Measurements from ENCODE around the gene EGF. TPM values are rescaled to one million over a fixed set of nuclear protein-coding genes. Genes with fewer than 3 reads are reported as not detected.
A peak's percentile ranks its signal among the peaks of the same experiment; 100 is the strongest.

Gene EGF
- total and polyA plus RNA-seq, 3 experiments from 2014 or later = not detected

DNA sequence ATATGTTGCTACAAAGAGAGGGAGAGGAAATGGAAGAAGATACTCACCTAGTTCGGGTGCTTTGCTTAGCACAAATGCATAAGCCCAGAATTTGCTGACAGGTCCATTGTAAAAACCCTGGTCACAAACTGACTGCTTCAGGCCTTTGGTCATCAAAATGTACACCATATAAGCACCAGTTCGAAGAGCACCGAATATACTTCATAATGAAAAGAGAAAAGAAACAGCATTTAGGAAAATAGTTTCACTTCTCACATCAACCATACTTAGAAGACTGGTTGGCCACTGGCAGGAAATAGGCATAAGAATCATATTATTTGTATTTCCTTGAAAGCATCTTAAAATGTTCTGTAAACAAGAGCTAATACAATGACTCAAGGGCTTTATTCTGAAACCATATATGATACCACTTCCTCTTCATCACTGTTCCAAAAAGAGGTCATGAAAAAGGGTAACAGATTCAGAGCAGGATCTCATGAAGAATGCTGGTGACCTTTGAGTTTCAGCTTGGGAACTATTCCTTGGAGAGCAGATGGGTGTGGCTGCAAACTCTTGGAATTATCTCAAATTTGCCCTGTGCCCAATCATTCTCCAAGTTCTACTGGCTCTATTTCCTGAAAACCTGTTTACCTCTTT, 147.0 kb downstream of the EGF start:
- Histone ChIP-seq H3K27me3 (ENCODE audit: insufficient read depth, low read length, poor library complexity, severe bottlenecking) (no peaks in the 10 kb centered on the region), H3K27ac (ENCODE audit: low read depth, low read length) (no peak overlapping the region), H3K36me3 (ENCODE audit: insufficient read depth, low read length) (no peaks in the 10 kb centered on the region), H3K9me3 (ENCODE audit: low read length) (no peaks in the 10 kb centered on the region), H3K4me1 (ENCODE audit: insufficient read depth, low read length) (peaks cover 16% of the 10 kb centered on the region), H3K4me3 (ENCODE audit: low read length) (no peak overlapping the region)
- Mint-ChIP-seq H3K4me1 (peaks cover 45 to 50% (median 49%) of the 10 kb centered on the region in 3 donors), H3K4me3 (peak overlapping the region; percentile 49 to 83 (median 77)), H3K9me3 (no peaks in the 10 kb centered on the region), H3K36me3 (no peaks in the 10 kb centered on the region), H3K27ac (peak overlapping the region; percentile 2 to 92 (median 88)), H3K27me3 (no peaks in the 10 kb centered on the region)
- peak in 1 of 5 donors; percentile 28 for DNase-seq
- ChIA-PET POLR2A (no interaction called here), CTCF (interaction anchor here (1.9 kb wide), 1 partner anchor 10 kb away, joined by 12 read pairs; no protein-coding TSS in a partner anchor)

DNA sequence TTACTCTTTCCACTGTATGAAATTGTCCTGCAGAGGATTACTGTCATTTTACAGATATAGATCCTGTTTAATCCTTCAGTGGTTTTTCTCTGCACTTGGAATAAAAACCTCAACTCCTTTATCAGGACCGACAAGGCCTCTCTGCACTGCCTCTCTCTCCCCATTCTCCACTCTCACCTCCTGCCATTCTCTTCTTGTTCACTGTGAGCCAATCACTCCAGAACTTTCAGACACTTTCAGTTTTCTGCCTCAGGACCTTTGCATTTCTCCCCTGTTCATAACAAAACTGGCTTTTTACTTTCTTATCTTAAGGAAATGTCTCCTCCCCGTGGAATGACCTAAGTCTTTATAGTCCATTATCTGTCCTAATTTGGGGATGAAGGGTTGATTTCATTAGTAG, 148.4 kb downstream of the EGF start:
- Histone ChIP-seq H3K27me3 (ENCODE audit: insufficient read depth, low read length, poor library complexity, severe bottlenecking) (no peaks in the 10 kb centered on the region), H3K36me3 (ENCODE audit: insufficient read depth, low read length) (no peaks in the 10 kb centered on the region), H3K27ac (ENCODE audit: low read depth, low read length) (no peak overlapping the region), H3K9me3 (ENCODE audit: low read length) (no peaks in the 10 kb centered on the region), H3K4me1 (ENCODE audit: insufficient read depth, low read length) (peaks cover 16% of the 10 kb centered on the region), H3K4me3 (ENCODE audit: low read length) (no peak overlapping the region)
- Mint-ChIP-seq H3K4me3 (peak overlapping the region in 2 of 7 donors; percentile 13 to 39), H3K4me1 (peaks cover 41 to 42% (median 42%) of the 10 kb centered on the region in 3 donors), H3K36me3 (no peaks in the 10 kb centered on the region), H3K27me3 (no peaks in the 10 kb centered on the region), H3K9me3 (no peaks in the 10 kb centered on the region), H3K27ac (peak overlapping the region in 5 of 8 donors; percentile 20 to 92 (median 88))
- CTCF ChIA-PET = no interaction called here
- POLR2A ChIA-PET = no interaction called here
- no peak for DNase-seq

Other genes starting within 250 kb of the EGF start
- gene CASP6, start 209.4 kb upstream of the EGF start, total RNA-seq = 10 to 100 TPM; 14.9 to 15.4 TPM
- 61.0 TPM for gene CASP6, start 209.4 kb upstream of the EGF start, polyA plus RNA-seq
- 10 to 100 TPM; 16.8 to 23.0 TPM for gene PLA2G12A, start 182.8 kb upstream of the EGF start, total RNA-seq
- gene PLA2G12A, start 182.8 kb upstream of the EGF start, polyA plus RNA-seq = 44.5 TPM
- gene CFI, start 110.9 kb upstream of the EGF start, total RNA-seq = under 1 TPM in 1 of 2 experiments, not detected in 1; 0.13 TPM
- not detected for gene CFI, start 110.9 kb upstream of the EGF start, polyA plus RNA-seq
- 10 to 100 TPM; 62.2 to 63.9 TPM for gene GAR1, start 97.1 kb upstream of the EGF start, total RNA-seq
- 17.8 TPM for gene GAR1, start 97.1 kb upstream of the EGF start, polyA plus RNA-seq
- under 1 TPM; 0.16 to 0.44 TPM for gene RRH, start 84.9 kb upstream of the EGF start, total RNA-seq
- gene RRH, start 84.9 kb upstream of the EGF start, polyA plus RNA-seq = not detected
- gene LRIT3, start 64.8 kb upstream of the EGF start, total RNA-seq = under 1 TPM; 0.20 to 0.24 TPM
- gene LRIT3, start 64.8 kb upstream of the EGF start, polyA plus RNA-seq = not detected

All from CD8-positive, alpha-beta memory T cell (primary cell).